RWPE2 (cell line): ENCODE results near the gene CCDC24.

Experiments
- ATAC-seq: fragments of 200-7000 bp; cut with Tn5 transposase; 3 replicates; pipeline ENCODE4 v1.9.1; 2021; ENCODE audit warnings: low read depth
- DNase-seq: peaks from one replicate; pipeline ENCODE4 v3.0.0-alpha.2; 2020; ENCODE audit warnings: low spot score
- H3K27ac ChIP-seq: fragments of 450-650 bp; 2 replicates; pipeline ENCODE4 v1.5.1; 2017; ENCODE audit warnings: mild to moderate bottlenecking; ENCODE audit not compliant: poor library complexity, severe bottlenecking
- H3K27me3 ChIP-seq: fragments of 250-450 bp; sonication (Bioruptor Pico); 2 replicates; pipeline ENCODE4 v1.5.1; 2021; ENCODE audit warnings: mild to moderate bottlenecking, moderate library complexity; ENCODE audit not compliant: insufficient read depth, poor library complexity, severe bottlenecking
- H3K36me3 ChIP-seq: fragments of 250-450 bp; sonication (Bioruptor Pico); 2 replicates; pipeline ENCODE4 v1.5.1; 2020; ENCODE audit warnings: low read depth, mild to moderate bottlenecking, moderate library complexity
- H3K4me1 ChIP-seq: fragments of 250-450 bp; sonication (Bioruptor Pico); 2 replicates; pipeline ENCODE4 v1.5.1; 2021; ENCODE audit warnings: mild to moderate bottlenecking, moderate library complexity; ENCODE audit not compliant: insufficient read depth, poor library complexity, severe bottlenecking
- H3K4me3 ChIP-seq: fragments of 250-450 bp; sonication (Bioruptor Pico); 2 replicates; pipeline ENCODE4 v1.5.1; 2021; ENCODE audit warnings: mild to moderate bottlenecking, moderate library complexity; ENCODE audit not compliant: severe bottlenecking
- H3K9me3 ChIP-seq: fragments of 250-450 bp; sonication (Bioruptor Pico); 2 replicates; pipeline ENCODE4 v1.5.1; 2021; ENCODE audit warnings: mild to moderate bottlenecking, moderate library complexity; ENCODE audit not compliant: severe bottlenecking
- CTCF ChIP-seq: fragments of 450-650 bp; IDR thresholded peaks from one replicate; pipeline ENCODE4 v1.5.1; 2017; ENCODE audit warnings: mild to moderate bottlenecking, moderate library complexity; ENCODE audit not compliant: poor library complexity, severe bottlenecking

The CCDC24 gene

GRCh38 chr1:44016890-44017400 lies 25.5 kb downstream of the CCDC24 start:
- H3K9me3 ChIP-seq, result no peaks in the 10 kb centered on the region
- H3K27me3 ChIP-seq, result no peaks in the 10 kb centered on the region
- no peak overlapping the region for H3K27ac ChIP-seq
- DNase-seq, result no peak
- no peak overlapping the region for H3K4me3 ChIP-seq
- TF ChIP-seq CTCF, result no peak
- peaks cover 5% of the 10 kb centered on the region; the same call in 1 of the 2 replicates for H3K36me3 ChIP-seq
- no peak for ATAC-seq
- H3K4me1 ChIP-seq, result no peaks in the 10 kb centered on the region

- no peak for TF ChIP-seq CTCF
Observed at GRCh38 chr1:44019466-44019948, 28.1 kb downstream of the CCDC24 start.

GRCh38 chr1:44020464-44020863 lies 29.1 kb downstream of the CCDC24 start:
- peaks cover 10% of the 10 kb centered on the region for H3K4me1 ChIP-seq
- peaks cover 14% of the 10 kb centered on the region for H3K36me3 ChIP-seq
- no peak overlapping the region for H3K27ac ChIP-seq
- no peak overlapping the region for H3K4me3 ChIP-seq
- no peaks in the 10 kb centered on the region for H3K9me3 ChIP-seq
- no peak for TF ChIP-seq CTCF
- DNase-seq (no peak), ATAC-seq (no peak)
- no peaks in the 10 kb centered on the region for H3K27me3 ChIP-seq

More at GRCh38 chr1:44019466-44019948, 28.1 kb downstream of the CCDC24 start:
- H3K36me3 ChIP-seq, result peaks cover 14% of the 10 kb centered on the region
- H3K9me3 ChIP-seq, result no peaks in the 10 kb centered on the region
- no peak overlapping the region for H3K4me3 ChIP-seq
- ATAC-seq, result no peak
- no peak overlapping the region for H3K27ac ChIP-seq
- H3K27me3 ChIP-seq, result no peaks in the 10 kb centered on the region
- peaks cover 3% of the 10 kb centered on the region for H3K4me1 ChIP-seq
- no peak for DNase-seq

- Histone ChIP-seq H3K27me3 (no peaks in the 10 kb centered on the region), H3K4me1 (peaks cover 10% of the 10 kb centered on the region), H3K4me3 (no peak overlapping the region), H3K36me3 (peaks cover 14% of the 10 kb centered on the region), H3K9me3 (no peaks in the 10 kb centered on the region), H3K27ac (no peak overlapping the region)
- DNase-seq, result no peak
- ATAC-seq, result no peak
- no peak for TF ChIP-seq CTCF
Observed at GRCh38 chr1:44021156-44021555, 29.8 kb downstream of the CCDC24 start.

- no peak for TF ChIP-seq CTCF
- peaks cover 14% of the 10 kb centered on the region for H3K36me3 ChIP-seq
Observed at GRCh38 chr1:44021581-44022321, 30.4 kb downstream of the CCDC24 start.

More at GRCh38 chr1:44021581-44022321, 30.4 kb downstream of the CCDC24 start:
- H3K27ac ChIP-seq, result no peak overlapping the region
- H3K9me3 ChIP-seq, result no peaks in the 10 kb centered on the region
- no peak overlapping the region for H3K4me3 ChIP-seq
- H3K4me1 ChIP-seq, result peaks cover 10% of the 10 kb centered on the region
- ATAC-seq (no peak), DNase-seq (no peak)
- no peaks in the 10 kb centered on the region for H3K27me3 ChIP-seq
